HepG2 (cell line): ENCODE results near the gene ANAPC5. TPM values are rescaled to one million over a fixed set of nuclear protein-coding genes. Genes with fewer than 3 reads are reported as not detected.

Experiments used
- ARID5B ChIP-seq: IDR thresholded peaks from 2 replicates; pipeline ENCODE4 v1.4.0; 2020; ENCODE audit warnings: mild to moderate bottlenecking, missing genetic modification reagents
- HNF1B ChIP-seq: sonication (generic); formaldehyde crosslinking; IDR thresholded peaks from 2 replicates; pipeline ENCODE4 v1.5.1; 2020; ENCODE audit warnings: mild to moderate bottlenecking, moderate library complexity, missing genetic modification reagents
- ISL2 ChIP-seq: sonication (generic); formaldehyde crosslinking; IDR thresholded peaks from 2 replicates; pipeline ENCODE4 v1.5.0; 2020; ENCODE audit warnings: missing genetic modification reagents
- LCORL ChIP-seq, 2 experiments: fragments of 450-650 bp in 1 of 2; sonication (generic) in 1 of 2; formaldehyde crosslinking in 1 of 2; IDR thresholded peaks; 2 replicates each; pipeline versions ENCODE4 v1.5.0 to v1.6.1; 2017 to 2020; ENCODE audit warnings: antibody characterized with exemption in 1 of 2, missing genetic modification reagents in 1 of 2
- POLR2G ChIP-seq: fragments of 200-400 bp; formaldehyde crosslinking; IDR thresholded peaks from 2 replicates; pipeline ENCODE4 v1.6.1; 2018; ENCODE audit warnings: mild to moderate bottlenecking, low read depth, low read length, moderate library complexity
- PRDM15 ChIP-seq: sonication (generic); formaldehyde crosslinking; IDR thresholded peaks from 2 replicates; pipeline ENCODE4 v1.4.0; 2020; ENCODE audit warnings: missing genetic modification reagents
- SNAPC2 ChIP-seq: sonication (generic); formaldehyde crosslinking; IDR thresholded peaks from 2 replicates; pipeline ENCODE4 v1.8.1; 2022; ENCODE audit warnings: mild to moderate bottlenecking, missing genetic modification reagents
- SNAPC4 ChIP-seq: sonication (generic); formaldehyde crosslinking; IDR thresholded peaks from 2 replicates; pipeline ENCODE4 v1.4.0; 2020; ENCODE audit warnings: mild to moderate bottlenecking, missing genetic modification reagents
- THYN1 ChIP-seq: sonication (generic); formaldehyde crosslinking; IDR thresholded peaks from 2 replicates; pipeline ENCODE4 v1.8.1; 2023; ENCODE audit warnings: low read depth, mild to moderate bottlenecking, moderate library complexity, missing genetic modification reagents, borderline replicate concordance
- ZNF160 ChIP-seq: sonication (generic); formaldehyde crosslinking; IDR thresholded peaks from 2 replicates; pipeline ENCODE4 v1.8.0; 2022; ENCODE audit warnings: mild to moderate bottlenecking, inconsistent platforms, missing genetic modification reagents
- polyA plus RNA-seq, 8 experiments: library from polyadenylated mRNA; depleted of rRNA in 3 of 8; stranded (reverse) in 7 of 8; unstranded in 1 of 8; fragments of >200 nt; fragmentation: Illumina TruSeq in 4 of 8; extraction: Trizol in 4 of 8; gene quantifications; 2 replicates each; pipeline versions ENCODE4 v1.2.1 to v1.2.3, GENCODE V29; 2011 to 2016; ENCODE audit warnings: low read depth in 4 of 8, missing spikeins in 1 of 8, mixed read lengths in 1 of 8; ENCODE audit not compliant: insufficient read depth in 1 of 8
- total RNA-seq, 5 experiments: library from RNA; depleted of rRNA; stranded (reverse); fragments of >200 nt; fragmentation: Illumina TruSeq; extraction: Trizol; gene quantifications; 2 replicates each; pipeline ENCODE4 v1.2.3, GENCODE V29; 2016; ENCODE audit warnings: low read depth in 1 of 5

The ANAPC5 gene
- total and polyA plus RNA-seq, 2 of the 13 experiments (the other 11 are each of a cell fraction or from before 2014, with no cell fraction given), result 146 to 161 TPM

- TF ChIP-seq SNAPC2 (CRISPR knock-in tag) (no peak; the same call in 1 of the 2 replicates), ARID5B (CRISPR knock-in tag) (peak; percentile 33), POLR2G (peak; percentile 96), ISL2 (CRISPR knock-in tag) (0 out of 2 replicates have a peak, but pooled peaks have one; percentile 12), LCORL (IDR thresholded peaks at IDR 0.05) (no peak), LCORL (CRISPR knock-in tag; IDR thresholded peaks at IDR 0.05) (peak; percentile 63), THYN1 (CRISPR knock-in tag) (no peak), SNAPC4 (peak; percentile 86), ZNF160 (CRISPR knock-in tag) (peak; percentile 58), HNF1B (CRISPR knock-in tag) (peak; percentile 88), PRDM15 (0 out of 2 replicates have a peak, but pooled peaks have one; percentile 11)
Observed at GRCh38 chr12:121399391-121400331, 47.5 kb upstream of the ANAPC5 start, which contains the start of gene RNF34 (continued).
